Brain microvascular endothelial cell (primary cell): ENCODE results near the gene SACM1L.

Source experiments
- DNase-seq: peaks from one replicate; pipeline ENCODE4 v3.0.0-alpha.2; 2020
- H3K27ac ChIP-seq: fragments of 250-450 bp; sonication (Bioruptor Pico); 2 replicates; pipeline ENCODE4 v1.5.1; 2020; ENCODE audit warnings: mild to moderate bottlenecking, moderate library complexity
- H3K27me3 ChIP-seq: fragments of 250-450 bp; sonication (Bioruptor Pico); replicated peaks from 2 replicates; pipeline ENCODE4 v1.5.1; 2020; ENCODE audit warnings: mild to moderate bottlenecking
- H3K36me3 ChIP-seq: fragments of 250-450 bp; sonication (Bioruptor Pico); replicated peaks from 2 replicates; pipeline ENCODE4 v1.5.1; 2020; ENCODE audit warnings: mild to moderate bottlenecking
- H3K4me3 ChIP-seq: 2 replicates; pipeline ENCODE4 v1.5.1; 2011; ENCODE audit warnings: low read depth, mild to moderate bottlenecking, control low read depth, low read length, moderate library complexity
- CTCF ChIP-seq: IDR thresholded peaks from 2 replicates; pipeline ENCODE4 v1.5.1; 2011; ENCODE audit warnings: low read depth, mild to moderate bottlenecking, moderate library complexity, low read length, control low read depth, inconsistent platforms; ENCODE audit errors: missing control alignments
- in situ Hi-C: cut with HindIII; loops from 2 replicates; pipeline ENCODE4 v1.10.0; 2017; ENCODE audit warnings: low sequenced_read_pairs, low pct_ligation_motif_present

Gene SACM1L

GRCh38 chr3:45758871-45759270 is 69.7 kb downstream of the SACM1L start:
- no peaks in the 10 kb centered on the region for H3K36me3 ChIP-seq
- no peak for DNase-seq
- TF ChIP-seq CTCF: no peak
- in situ Hi-C loops: loop anchor here (25.0 kb wide), 1 partner anchor 303 kb away; no protein-coding TSS in a partner anchor
- no peak overlapping the region for H3K4me3 ChIP-seq
- no peak overlapping the region for H3K27ac ChIP-seq
- H3K27me3 ChIP-seq: no peaks in the 10 kb centered on the region

- in situ Hi-C loops: loop anchor here (25.0 kb wide), 1 partner anchor 302 kb away; no protein-coding TSS in a partner anchor
- no peak for DNase-seq
- no peaks in the 10 kb centered on the region for H3K27me3 ChIP-seq
- H3K27ac ChIP-seq: no peak overlapping the region
- no peaks in the 10 kb centered on the region for H3K36me3 ChIP-seq
- no peak overlapping the region for H3K4me3 ChIP-seq
- no peak for TF ChIP-seq CTCF
These were observed 70.7 kb downstream of the SACM1L start for GRCh38 chr3:45759851-45760250.

- Histone ChIP-seq H3K4me3 (no peak overlapping the region), H3K27ac (no peak overlapping the region), H3K36me3 (no peaks in the 10 kb centered on the region), H3K27me3 (no peaks in the 10 kb centered on the region)
- DNase-seq: peak; percentile 36
- in situ Hi-C loops: loop anchor here (25.0 kb wide), 1 partner anchor 301 kb away; no protein-coding TSS in a partner anchor
- TF ChIP-seq CTCF: peak; percentile 93
These were observed 71.9 kb downstream of the SACM1L start for GRCh38 chr3:45760878-45761711.

GRCh38 chr3:45761831-45762230 is 72.6 kb downstream of the SACM1L start:
- Histone ChIP-seq H3K36me3 (no peaks in the 10 kb centered on the region), H3K27me3 (peaks cover 1% of the 10 kb centered on the region), H3K27ac (no peak overlapping the region), H3K4me3 (no peak overlapping the region)
- no peak for TF ChIP-seq CTCF
- in situ Hi-C loops: loop anchor here (25.0 kb wide), 1 partner anchor 300 kb away; no protein-coding TSS in a partner anchor
- DNase-seq: no peak

- H3K27ac ChIP-seq: no peak overlapping the region
- TF ChIP-seq CTCF: no peak
- H3K36me3 ChIP-seq: no peaks in the 10 kb centered on the region
- in situ Hi-C loops: loop anchor here (25.0 kb wide), 1 partner anchor 300 kb away; no protein-coding TSS in a partner anchor
- peaks cover 1% of the 10 kb centered on the region for H3K27me3 ChIP-seq
- DNase-seq: no peak
- H3K4me3 ChIP-seq: no peak overlapping the region
These were observed 73.6 kb downstream of the SACM1L start for GRCh38 chr3:45762647-45763302.
